Esophagus muscularis mucosa (tissue), 3 donors: ENCODE results near the gene MTAP.

ENCODE experiments used
- CTCF ChIP-seq, 3 experiments: fragments of 200-600 bp in 2 of 3; fragments of 450-650 bp in 1 of 3; sonication (generic) in 2 of 3; IDR thresholded peaks; one replicate each; pipeline ENCODE4 v1.5.1; 2017 to 2019; ENCODE audit warnings: antibody characterized with exemption in 3 of 3, mild to moderate bottlenecking in 2 of 3, moderate library complexity in 1 of 3
- POLR2AphosphoS5 ChIP-seq, 2 donors: sonication (generic); formaldehyde crosslinking; IDR thresholded peaks; one replicate each; pipeline ENCODE4 v1.6.1; 2017; ENCODE audit warnings: antibody characterized with exemption in 2 of 2

- no peak for TF ChIP-seq CTCF (IDR thresholded peaks at IDR 0.05)
- TF ChIP-seq POLR2AphosphoS5 (IDR thresholded peaks at IDR 0.05): no peak
Measured at GRCh38 chr9:21856301-21857094, 54.1 kb downstream of the MTAP start.
